ENCODE measurements around the gene YWHAE.
"Not testable (repeated sequence)": the region's sequence is repeated elsewhere in the genome, so short reads cannot be mapped to it uniquely, and the experiment has no call there.

Gene YWHAE

GRCh38 chr17:1414001-1414574 is 14.1 kb upstream of the YWHAE start:
- DNase-seq (ENCODE audit: extremely low spot score, insufficient read length, low read depth) (no peak), FAIRE-seq (no peak)

GRCh38 chr17:1413281-1413791 is 13.3 kb upstream of the YWHAE start:
- FAIRE-seq: no peak
- DNase-seq (ENCODE audit: extremely low spot score, insufficient read length, low read depth): no peak

- DNase-seq (ENCODE audit: extremely low spot score, insufficient read length, low read depth) (no peak), FAIRE-seq (no peak)
These were observed 12.4 kb upstream of the YWHAE start for GRCh38 chr17:1412185-1413110.

DNA sequence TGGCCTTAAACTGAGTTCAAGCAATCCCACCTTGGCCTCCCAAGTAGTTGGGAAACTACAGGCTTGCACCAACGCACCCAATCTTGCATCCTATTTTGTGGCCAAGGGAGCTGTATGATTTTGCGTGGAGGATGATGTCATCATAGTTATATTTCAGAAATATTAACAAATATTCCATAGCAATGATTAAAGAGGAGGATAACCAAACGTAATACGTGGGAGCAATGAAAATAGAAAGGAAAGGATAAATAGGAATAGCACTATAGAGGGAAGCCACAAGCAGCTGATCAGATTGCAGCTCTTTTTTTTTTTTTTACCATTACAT is 2.2 kb upstream of the YWHAE start:
- no peak for DNase-seq (ENCODE audit: extremely low spot score, insufficient read length, low read depth)
- FAIRE-seq: no peak

DNA sequence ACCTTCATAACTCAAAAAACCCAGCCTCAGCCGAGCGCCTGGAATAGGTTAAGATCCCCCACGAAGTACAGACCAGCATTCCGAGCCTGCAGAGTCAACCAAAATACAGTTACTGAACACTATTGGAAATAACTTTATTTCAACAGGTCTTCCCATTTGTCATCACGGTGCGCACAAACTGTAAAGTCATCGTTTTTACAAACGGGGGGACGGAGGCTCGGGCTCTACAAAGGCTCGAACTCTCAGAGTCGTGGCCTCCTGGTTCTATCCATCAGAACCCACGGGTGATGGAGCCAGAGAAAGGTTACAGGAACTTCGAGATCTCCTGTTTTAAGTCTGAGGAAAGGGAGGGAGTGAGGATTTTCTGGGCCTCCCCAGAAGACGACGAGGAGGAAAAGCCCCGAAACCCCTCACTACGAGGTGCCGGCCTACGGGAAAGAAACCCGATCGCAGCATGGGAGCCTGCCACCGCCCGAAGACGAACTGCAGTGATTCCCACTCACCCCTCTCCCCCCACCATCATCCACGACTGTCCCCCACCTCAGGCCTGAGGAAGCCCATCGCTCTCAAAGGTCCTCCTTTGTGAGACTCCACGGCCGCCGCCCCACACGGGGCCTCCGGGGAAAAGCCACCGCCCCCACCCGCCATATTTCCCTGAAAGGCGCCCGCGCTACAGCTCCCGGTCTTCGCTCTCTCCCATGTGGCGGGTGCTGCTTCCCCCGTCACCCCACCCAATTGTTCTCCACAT is 917 bp downstream of the YWHAE start:
- DNase-seq (ENCODE audit: extremely low spot score, insufficient read length, low read depth): no peak

DNA sequence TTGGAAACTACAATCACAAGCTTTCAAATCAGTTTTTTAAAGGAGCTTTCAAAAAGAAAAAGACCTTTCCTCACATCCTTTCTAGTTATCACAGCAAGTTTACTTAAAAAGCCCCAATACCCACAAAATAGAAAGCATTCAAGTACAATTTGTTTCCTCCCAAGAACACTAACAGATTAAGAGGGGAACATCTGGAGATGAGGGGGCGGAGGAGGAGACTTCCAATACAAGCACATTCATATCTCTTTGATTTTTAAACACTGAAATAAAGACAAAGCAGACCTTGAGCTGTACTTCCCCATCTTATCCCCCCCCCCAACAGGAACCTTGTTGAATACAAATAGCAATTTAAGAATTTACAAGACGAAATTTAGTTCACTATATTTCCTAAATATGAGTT is 2.0 kb downstream of the YWHAE start:
- DNase-seq (ENCODE audit: extremely low spot score, insufficient read length, low read depth) (no peak), FAIRE-seq (no peak)

More for the DNA sequence above, 917 bp downstream of the YWHAE start:
- no peak for FAIRE-seq

DNA sequence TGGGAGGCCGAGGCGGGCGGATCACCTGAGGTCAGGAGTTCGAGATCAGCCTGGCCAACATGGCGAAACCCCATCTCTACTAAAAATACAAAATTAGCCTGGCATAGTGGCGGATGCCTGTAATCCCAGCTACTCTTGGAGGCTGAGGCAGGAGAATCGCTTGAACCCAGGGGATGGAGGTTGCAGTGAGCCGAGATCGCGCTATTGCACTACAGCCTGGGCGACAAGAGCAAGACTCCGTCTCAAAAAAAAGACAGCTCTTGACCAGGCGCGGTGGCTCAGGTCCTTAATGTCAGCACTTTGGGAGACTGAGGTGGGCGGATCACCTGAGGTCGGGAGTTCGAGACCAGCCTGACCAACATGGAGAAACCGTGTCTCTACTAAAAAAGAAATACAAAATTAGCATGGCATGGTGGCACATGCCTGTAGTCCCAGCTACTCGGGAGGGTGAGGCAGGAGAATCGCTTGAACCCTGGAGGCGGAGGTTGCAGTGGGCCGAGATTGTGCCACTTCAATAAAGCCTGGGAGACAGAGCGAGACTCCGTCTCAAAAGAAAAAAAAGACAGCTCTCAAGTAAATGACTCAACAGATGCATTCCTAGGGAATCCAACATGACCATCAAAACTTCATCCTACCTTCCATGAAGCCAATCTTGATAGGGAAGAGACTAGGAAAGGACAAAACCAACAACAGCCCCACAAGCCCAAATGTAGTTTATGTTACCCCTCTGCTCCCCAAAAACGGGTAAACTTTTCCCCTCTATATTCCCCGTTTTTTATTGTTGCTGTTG is 4.0 kb downstream of the YWHAE start:
- not testable (repeated sequence) for DNase-seq (ENCODE audit: extremely low spot score, insufficient read length, low read depth); FAIRE-seq

GRCh38 chr17:1391577-1391976 is 8.4 kb downstream of the YWHAE start:
- DNase-seq (ENCODE audit: extremely low spot score, insufficient read length, low read depth): no peak
- no peak for FAIRE-seq

DNA sequence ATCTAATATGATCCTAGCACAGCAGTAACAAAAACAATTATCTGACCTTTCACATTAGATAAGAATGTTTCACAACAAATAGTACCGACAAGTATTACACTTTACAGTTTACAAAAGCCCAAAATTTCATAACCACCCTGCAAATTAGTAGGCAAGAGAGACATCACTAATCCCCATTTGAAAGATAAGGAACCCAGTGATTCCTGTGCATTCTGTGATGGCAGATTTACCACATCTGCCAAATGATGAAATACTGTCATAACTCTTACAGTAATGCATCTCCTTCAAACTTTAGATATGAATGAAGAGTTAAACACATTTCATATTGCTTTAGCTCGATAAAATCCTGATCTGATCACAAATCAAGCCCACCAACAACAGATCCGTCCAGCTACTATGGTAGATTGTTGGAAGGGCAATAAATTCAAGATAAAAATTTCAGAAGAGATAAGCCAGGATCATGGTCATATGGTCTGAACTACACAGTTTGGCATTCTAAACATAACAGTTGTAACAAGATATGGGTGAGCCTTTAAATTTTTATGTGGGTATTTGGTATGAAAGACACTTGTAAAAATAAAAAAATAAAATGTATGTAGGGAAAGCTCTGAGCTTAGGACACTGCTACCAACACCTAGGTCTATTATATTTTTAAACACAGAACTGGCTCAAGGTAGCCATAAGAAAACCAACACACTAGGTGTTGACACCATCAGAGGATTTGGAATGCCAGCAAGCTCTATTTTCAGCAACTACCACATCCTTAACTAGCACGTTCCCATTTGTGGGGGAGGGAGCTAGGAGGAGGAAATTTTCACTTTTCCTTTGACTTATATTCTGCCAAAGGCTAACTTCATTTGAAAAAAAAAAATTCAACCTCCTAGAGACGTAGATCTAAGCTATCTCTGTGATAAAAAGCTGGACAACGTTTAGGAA is 9.3 kb downstream of the YWHAE start:
- DNase-seq (ENCODE audit: extremely low spot score, insufficient read length, low read depth) (no peak), FAIRE-seq (no peak)

DNA sequence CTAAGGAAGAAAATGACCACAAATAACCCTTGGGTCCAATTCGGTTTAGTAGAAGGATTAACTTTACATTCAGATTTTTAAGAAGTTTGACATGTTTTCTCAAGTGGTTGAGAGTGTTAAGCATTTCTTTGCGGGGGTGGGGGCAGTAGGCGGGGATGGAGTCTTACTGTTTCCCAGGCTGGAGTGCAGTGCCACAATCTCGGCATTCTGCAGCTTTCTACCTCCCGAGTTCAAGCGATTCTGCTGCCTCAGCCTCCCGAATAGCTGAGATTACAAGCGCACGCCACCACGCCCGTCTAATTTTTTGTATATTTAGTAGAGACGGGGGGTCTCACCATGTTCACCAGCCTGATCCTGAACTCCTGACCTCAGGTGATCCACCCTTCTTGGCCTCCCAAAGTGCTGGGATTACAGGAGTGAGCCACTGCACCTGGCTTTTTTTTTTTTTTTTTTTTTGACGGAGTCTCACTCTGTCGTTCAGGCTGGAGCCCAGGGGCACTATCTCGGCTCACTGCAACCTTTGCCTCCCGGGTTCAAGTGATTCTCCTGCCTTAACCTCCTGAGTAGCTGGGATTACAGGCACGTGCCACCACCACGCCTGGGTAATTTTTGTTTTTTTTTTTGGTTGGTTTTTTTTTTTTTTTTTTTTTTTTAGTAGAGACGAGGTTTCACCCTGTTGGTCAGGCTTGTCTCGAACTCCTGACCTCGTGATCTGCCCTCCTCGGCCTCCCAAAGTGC is 12.4 kb downstream of the YWHAE start:
- FAIRE-seq; DNase-seq (ENCODE audit: extremely low spot score, insufficient read length, low read depth): not testable (repeated sequence)

DNA sequence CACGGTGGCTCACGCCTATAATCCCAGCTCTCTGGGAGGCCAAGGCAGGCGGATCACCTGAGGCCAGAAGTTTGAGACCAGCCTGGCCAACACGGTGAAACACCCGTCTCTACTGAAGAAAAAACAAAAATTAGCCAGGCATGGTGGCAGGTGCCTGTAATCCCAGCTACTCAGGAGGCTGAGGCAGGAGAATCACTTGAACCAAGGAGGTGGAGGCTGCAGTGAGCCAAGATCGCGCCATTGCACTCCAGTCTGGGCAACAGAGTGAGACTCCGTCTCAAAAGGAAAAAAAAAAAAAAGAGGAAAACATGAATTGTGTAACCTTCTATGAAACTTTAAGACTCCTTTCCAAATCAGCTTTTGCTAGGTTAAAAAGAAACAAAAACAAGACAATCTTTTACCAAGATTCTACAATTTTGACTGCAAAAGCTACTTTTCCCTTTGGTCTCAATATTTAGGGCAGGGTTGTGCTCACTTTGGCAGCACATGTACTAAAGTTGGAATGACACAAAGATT is 13.3 kb downstream of the YWHAE start:
- not testable (repeated sequence) for FAIRE-seq; DNase-seq (ENCODE audit: extremely low spot score, insufficient read length, low read depth)

- no peak for FAIRE-seq
- no peak for DNase-seq (ENCODE audit: extremely low spot score, insufficient read length, low read depth)
These were observed 13.8 kb downstream of the YWHAE start for GRCh38 chr17:1386265-1386664.

DNA sequence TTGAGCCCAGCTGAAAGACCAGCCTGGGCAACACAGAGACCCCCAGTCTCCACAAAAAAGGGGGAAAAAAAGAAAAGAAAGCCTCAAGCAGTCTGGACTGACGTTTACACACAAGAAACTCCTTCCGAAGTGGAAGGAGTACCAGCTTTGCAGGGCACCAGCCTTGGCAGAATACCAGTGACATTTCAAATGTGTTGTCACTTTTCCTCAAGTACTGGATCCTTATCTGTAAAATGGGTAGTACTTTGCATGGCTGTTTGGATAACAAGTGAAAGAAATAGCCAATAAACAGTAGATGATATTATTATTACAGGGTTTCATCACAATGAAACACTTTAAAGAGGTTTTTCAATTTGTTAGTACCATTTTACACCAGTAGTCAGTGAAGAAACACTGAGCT is 14.2 kb downstream of the YWHAE start:
- FAIRE-seq (no peak), DNase-seq (ENCODE audit: extremely low spot score, insufficient read length, low read depth) (no peak)

- FAIRE-seq (no peak), DNase-seq (ENCODE audit: extremely low spot score, insufficient read length, low read depth) (no peak)
These were observed 15.1 kb downstream of the YWHAE start for GRCh38 chr17:1384905-1385435.

DNA sequence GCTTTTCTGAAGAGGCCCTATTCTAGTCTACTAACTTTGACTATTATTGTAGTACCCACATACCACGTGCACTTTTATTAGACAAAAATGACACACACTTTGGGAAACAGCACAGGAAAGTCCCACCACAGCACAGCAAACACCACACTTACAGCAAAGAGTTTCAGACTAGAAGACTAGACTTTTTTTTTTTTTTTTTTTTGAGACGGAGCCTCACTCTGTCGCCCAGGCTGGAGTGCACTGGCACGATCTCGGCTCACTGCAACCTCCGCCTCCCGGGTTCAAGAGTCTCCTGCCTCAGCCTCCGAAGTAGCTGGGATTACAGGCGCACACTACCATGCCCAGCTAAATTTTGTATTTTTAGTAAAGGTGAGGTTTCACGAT is 20.1 kb downstream of the YWHAE start:
- DNase-seq (ENCODE audit: extremely low spot score, insufficient read length, low read depth) (no peak), FAIRE-seq (no peak)

DNA sequence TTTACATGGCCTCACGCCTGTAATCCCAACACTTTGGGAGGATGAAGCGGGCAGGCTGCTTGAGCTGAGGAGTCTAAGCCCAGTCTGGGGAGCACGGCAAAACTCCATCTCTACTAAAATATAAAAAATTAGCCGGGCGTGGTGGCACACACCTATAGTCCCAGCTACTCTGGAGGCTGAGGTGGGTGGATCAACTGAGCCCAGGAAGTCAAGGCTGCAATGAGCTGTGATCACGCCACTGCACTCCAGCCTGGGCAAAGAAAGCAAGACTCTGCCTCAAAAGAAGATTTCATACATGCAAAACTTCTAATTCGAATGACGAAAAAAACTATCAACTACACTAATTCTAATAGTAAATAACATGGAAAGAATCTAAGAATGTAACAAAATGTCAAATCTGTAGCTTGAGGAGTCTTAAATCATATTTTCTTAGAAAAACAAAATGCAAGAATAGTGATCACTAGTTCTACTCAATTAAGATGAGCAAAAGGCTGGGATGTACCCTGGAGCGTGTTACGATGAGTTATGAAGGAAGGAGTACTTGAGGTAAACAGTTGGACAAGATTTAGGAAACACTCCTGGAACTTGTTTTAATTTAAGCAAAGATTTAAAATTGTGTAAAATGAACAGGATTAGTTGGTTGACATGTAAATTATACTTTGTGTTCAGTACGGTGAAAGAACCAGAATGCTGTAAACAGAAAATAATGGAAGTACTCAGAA is 20.7 kb downstream of the YWHAE start:
- FAIRE-seq (no peak), DNase-seq (ENCODE audit: extremely low spot score, insufficient read length, low read depth) (no peak)

DNA sequence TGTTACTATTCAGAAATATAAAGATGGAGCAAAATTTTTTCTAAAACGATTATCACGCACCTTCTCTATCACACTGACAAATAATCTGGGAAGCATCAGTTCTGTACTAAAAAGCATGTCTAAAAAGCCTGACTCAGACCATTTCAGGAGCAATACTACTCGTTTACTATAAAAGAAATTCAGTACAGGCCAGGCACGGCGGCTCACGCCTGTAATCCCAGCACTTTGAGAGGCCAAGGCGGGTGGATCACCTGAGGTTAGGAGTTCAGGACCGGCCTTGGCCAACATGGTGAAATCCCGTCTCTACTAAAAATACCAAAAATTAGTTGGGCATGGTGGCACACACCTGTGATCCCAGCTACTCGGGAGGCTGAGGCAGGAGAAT is 21.6 kb downstream of the YWHAE start:
- not testable (repeated sequence) for DNase-seq (ENCODE audit: extremely low spot score, insufficient read length, low read depth)

More for the DNA sequence above, 21.6 kb downstream of the YWHAE start:
- FAIRE-seq: not testable (repeated sequence)

Measured in GM18507 (cell line).